ENCODE measurements around the gene HLX.
A peak's percentile ranks its signal among the peaks of the same experiment; 100 is the strongest.

Gene HLX, protein sequence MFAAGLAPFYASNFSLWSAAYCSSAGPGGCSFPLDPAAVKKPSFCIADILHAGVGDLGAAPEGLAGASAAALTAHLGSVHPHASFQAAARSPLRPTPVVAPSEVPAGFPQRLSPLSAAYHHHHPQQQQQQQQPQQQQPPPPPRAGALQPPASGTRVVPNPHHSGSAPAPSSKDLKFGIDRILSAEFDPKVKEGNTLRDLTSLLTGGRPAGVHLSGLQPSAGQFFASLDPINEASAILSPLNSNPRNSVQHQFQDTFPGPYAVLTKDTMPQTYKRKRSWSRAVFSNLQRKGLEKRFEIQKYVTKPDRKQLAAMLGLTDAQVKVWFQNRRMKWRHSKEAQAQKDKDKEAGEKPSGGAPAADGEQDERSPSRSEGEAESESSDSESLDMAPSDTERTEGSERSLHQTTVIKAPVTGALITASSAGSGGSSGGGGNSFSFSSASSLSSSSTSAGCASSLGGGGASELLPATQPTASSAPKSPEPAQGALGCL

DNA sequence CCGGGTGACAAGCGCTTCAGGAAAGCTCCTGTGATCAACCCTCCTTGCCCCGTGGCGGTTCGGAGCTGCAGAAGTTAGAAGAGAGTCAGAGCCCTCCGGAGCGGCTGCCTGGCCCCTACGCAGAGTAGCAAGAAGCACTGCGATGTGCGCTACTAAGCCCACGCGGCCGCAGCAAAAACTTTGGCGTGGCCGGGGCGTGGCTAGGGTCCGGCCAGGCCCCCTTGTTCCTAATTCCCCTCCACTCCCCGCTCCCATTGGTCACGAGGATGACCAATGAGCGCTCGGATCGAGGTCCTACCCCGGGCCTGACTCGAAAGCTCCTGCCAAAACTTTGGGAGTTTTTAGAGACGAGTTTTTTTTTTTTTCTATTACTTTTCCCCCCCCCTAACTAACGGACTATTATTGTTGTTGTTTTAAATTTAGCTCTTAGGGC, at the start of gene HLX:
Gene HLX (plus strand): TSS at position 368 of the 433 bp plus-strand sequence. CDS start 415 bp downstream, outside the sequence.
- H3K4me3 ChIP-seq (ENCODE audit: low read length) = peak within 1 kb of the TSS; percentile 23
- DNase-seq (ENCODE audit: low read depth) = peak; percentile 22
- TF ChIP-seq, protein P1, sequence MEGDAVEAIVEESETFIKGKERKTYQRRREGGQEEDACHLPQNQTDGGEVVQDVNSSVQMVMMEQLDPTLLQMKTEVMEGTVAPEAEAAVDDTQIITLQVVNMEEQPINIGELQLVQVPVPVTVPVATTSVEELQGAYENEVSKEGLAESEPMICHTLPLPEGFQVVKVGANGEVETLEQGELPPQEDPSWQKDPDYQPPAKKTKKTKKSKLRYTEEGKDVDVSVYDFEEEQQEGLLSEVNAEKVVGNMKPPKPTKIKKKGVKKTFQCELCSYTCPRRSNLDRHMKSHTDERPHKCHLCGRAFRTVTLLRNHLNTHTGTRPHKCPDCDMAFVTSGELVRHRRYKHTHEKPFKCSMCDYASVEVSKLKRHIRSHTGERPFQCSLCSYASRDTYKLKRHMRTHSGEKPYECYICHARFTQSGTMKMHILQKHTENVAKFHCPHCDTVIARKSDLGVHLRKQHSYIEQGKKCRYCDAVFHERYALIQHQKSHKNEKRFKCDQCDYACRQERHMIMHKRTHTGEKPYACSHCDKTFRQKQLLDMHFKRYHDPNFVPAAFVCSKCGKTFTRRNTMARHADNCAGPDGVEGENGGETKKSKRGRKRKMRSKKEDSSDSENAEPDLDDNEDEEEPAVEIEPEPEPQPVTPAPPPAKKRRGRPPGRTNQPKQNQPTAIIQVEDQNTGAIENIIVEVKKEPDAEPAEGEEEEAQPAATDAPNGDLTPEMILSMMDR (IDR thresholded peaks at IDR 0.05; ENCODE audit: insufficient read depth, low read depth, low read length, missing control alignments) = no peak

DNA sequence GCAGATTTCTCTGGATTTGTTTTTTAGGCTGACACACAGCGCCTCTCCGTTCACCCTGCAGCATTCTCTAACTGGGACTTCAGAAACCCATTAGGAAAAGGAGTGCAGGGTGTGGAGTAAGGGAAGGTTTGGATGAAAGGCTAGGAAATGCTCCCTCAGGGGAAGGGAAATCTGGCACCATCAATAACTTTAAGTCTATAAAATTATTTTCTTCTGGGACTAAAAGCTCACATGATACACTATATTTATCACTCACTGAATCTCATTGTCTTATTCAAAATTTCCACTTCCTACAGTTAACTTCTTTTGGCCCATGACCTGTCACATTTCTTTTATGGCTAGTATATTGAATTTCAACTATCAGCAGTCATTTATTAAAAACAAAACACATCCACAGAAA, 45.8 kb upstream of the HLX start:
- no peak for DNase-seq (ENCODE audit: low read depth)
- H3K4me3 ChIP-seq (ENCODE audit: low read length) = no peak overlapping the region
- TF ChIP-seq, protein P1 (IDR thresholded peaks at IDR 0.05; ENCODE audit: insufficient read depth, low read depth, low read length, missing control alignments) = no peak

DNA sequence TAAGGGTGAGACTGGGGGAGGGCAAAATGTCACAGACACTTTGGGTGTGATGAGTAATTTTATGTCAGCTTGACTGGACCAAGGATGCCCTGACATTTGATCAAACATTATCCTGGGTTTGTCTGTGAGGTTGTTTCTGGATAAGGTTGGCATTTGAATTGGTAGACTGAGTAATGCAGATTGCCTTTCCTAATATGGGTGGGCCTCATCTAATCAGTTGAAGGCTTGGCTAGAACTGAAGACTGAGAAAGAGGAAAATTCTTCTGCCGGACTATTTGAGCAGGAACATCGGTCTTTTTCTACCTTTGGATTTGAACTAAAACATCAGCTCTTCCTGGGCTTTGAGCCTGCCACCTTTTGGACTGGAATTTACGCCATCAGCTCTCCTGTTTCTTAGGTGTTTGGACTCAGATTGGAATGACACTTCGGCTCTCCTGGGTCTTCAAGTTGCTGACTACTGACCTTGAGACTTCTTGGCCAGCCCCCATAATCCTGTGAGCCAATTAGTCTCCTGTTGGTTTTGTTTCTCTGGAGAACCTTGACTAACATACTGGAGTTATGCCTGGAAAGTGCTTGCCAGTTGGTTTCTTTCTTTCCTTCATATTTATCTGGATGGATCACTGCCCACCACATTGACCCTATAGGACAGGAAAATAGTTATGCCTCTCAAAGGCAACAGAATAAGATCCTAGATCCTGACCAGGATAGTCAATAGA, 44.9 kb upstream of the HLX start:
- TF ChIP-seq, protein P1 (IDR thresholded peaks at IDR 0.05; ENCODE audit: insufficient read depth, low read depth, low read length, missing control alignments) = no peak
- no peak overlapping the region for H3K4me3 ChIP-seq (ENCODE audit: low read length)
- DNase-seq (ENCODE audit: low read depth) = no peak

DNA sequence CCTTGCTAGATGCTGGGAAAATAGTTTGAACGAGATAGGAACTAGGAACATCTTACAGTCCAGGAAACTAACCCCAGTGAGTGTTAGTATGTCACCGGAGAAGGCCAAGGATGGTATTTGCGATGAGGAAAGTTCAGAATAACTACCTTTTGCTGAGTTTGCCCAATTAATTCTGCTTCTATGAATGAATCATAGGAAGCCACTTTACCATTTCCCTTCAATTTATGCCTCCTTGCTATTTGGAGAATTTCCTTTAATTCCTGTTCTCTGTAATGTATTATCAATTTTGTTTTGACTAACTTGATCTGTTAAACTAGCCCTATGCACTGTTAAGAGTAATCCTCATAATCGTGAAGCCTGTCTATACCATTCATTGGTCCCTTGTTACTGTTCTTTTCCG, 40.7 kb upstream of the HLX start:
- H3K4me3 ChIP-seq (ENCODE audit: low read length) = no peak overlapping the region
- no peak for DNase-seq (ENCODE audit: low read depth)
- TF ChIP-seq, protein P1 (IDR thresholded peaks at IDR 0.05; ENCODE audit: insufficient read depth, low read depth, low read length, missing control alignments) = no peak

DNA sequence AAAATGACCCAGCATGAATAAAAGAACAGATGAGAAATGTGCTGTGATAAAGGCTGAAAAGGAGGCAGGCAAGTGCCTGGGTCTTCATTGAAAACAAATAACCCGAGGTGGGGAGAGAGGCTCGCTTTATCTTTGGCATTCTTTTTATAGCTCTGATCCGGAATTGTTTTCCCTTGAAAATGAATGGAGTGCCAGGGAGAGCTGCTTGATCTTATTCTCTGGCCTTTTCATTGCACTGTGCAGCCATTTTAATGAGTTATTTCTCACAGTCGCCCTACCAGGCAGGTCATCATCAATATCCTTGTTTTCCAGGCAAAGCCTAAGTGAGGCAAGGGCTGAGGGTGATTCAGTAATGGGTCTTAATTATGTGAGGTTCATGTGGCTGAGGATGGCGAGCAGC, 39.8 kb upstream of the HLX start:
- TF ChIP-seq, protein P1 (IDR thresholded peaks at IDR 0.05; ENCODE audit: insufficient read depth, low read depth, low read length, missing control alignments) = no peak
- DNase-seq (ENCODE audit: low read depth) = no peak
- no peak overlapping the region for H3K4me3 ChIP-seq (ENCODE audit: low read length)

DNA sequence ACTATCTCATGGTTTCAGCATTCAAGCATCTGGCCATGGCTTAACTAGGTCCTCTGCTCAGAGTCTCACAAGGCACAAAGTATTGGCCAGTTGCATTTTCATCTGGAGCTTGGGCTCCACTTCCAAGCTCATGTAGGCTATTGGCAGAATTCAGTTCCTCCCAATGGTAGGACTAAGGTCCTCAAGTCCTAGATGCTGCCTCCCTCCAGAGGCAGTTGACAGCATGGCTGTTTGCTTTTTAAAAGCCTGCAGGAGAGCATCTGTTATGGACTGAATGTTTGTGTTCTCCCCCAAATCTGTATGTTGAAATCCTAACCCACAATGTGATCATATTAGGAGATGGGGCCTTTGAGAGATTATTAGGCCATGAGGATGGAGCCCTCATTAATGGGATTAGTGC, 38.0 kb upstream of the HLX start:
- no peak overlapping the region for H3K4me3 ChIP-seq (ENCODE audit: low read length)
- DNase-seq (ENCODE audit: low read depth) = no peak
- TF ChIP-seq, protein P1 (IDR thresholded peaks at IDR 0.05; ENCODE audit: insufficient read depth, low read depth, low read length, missing control alignments) = no peak
